Right renal cortex interstitium (tissue), 3 donors: ENCODE data around the gene CPNE4. TPM values are rescaled to one million over a fixed set of nuclear protein-coding genes. Genes with fewer than 3 reads are reported as not detected.

ENCODE experiments used
- DNase-seq, 3 donors: peaks; one replicate each; pipeline ENCODE4 v3.0.0-alpha.2; 2013; ENCODE audit warnings: low read depth in 3 of 3, low spot score in 2 of 3
- polyA plus RNA-seq, 3 donors: library from polyadenylated mRNA; unstranded; fragments of 120-200 nt; gene quantifications; one replicate each; pipeline ENCODE4 v1.2.1, GENCODE V29; 2013; ENCODE audit not compliant: insufficient read length in 3 of 3

CPNE4 gene
- polyA plus RNA-seq, 3 donors: 0.19 to 0.42 (median 0.28) TPM

DNA sequence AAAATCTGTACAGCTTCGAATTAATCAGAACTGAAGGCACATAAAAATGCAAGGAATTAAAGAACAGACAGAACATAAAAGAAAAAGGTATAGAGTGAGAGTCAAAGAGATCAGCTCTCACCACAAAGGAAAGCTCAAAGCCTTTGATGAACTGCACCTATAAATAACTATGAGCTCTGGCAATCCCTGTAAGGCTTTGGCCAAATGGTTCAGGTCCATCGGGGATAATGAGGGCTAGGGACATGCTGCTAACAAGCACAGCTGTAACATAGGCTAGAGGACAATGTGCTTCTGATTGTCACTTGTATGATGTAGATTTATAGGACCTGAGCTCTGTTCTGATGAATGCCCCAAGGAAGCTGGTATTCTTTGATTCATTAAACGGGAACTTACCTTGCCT is 418.1 kb downstream of the CPNE4 start:
- no peak for DNase-seq

DNA sequence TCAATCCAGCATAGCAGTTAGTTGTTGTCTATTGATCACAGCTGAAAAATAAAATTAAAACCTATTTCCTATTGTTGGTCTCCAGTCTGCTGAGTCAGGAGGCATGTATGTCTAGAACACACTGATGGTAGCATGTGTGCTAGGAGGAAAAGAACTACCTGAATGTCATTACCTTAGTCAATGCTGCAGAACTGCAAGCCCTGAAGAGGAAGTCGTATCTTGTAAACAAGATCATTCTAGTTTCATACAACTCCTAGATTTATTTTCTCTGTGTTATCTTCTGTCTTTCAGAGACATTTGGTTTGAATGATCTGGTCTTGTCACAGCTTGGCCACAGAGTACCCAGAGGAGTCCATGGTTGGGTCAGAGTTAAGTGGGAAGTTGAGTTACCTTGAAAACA is 422.1 kb downstream of the CPNE4 start:
- no peak for DNase-seq

DNA sequence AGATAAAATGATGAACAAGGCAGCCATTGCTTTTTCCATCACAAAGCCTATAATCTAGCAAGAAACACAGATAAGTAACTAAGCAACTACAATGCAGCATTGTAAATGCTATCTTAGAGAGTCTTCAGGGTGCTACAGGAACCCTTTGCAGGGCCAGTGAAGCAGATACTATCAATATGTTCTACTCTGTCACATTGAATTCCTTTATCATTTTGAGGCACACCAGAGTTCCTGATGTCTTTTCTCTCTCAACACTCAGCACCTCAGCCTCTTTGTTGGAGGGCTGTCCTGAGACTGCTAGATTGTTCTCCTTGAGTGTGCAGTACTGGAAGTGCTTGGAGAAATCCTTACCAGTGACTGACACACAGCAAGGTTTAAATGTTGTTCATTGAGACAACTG is 424.6 kb downstream of the CPNE4 start:
- no peak for DNase-seq

DNA sequence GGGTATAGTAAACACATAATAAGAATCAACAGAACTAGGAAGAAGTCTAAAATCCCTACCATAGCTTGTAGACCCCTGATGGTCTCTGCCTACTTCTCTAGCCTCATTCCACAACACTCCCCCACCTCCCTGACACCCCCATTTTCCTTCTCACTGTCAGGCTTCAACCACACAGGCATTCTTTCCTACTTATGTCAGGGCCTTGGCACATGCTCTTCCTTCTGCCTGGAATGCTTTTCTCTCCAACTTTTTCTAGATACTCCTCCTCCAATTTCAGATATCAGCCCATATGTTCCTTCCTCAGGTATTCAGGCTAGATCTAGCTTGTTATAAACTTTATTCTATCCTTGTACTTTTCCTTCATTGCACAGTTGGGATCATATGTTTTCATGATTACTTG is 426.1 kb downstream of the CPNE4 start:
- no peak for DNase-seq

DNA sequence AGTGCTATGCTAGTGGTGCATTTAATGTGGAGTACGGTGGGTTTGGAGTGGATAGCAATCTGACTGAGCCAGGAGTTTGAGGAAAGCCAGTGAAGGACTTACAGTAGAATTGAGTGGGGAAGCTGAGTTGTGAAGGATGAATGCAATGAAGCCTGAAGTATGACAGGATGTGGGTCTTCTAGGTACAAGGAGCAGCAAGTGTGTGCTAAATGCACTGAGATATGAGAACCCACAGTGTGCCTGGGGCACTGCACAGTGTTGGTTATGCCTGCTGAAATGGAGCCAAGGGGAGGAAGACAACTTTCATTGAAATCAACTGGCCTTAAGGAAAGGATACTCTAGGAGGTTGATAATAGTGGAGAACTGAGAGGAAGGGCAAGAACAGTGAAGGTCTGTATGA is 426.5 kb downstream of the CPNE4 start:
- DNase-seq: no peak

DNA sequence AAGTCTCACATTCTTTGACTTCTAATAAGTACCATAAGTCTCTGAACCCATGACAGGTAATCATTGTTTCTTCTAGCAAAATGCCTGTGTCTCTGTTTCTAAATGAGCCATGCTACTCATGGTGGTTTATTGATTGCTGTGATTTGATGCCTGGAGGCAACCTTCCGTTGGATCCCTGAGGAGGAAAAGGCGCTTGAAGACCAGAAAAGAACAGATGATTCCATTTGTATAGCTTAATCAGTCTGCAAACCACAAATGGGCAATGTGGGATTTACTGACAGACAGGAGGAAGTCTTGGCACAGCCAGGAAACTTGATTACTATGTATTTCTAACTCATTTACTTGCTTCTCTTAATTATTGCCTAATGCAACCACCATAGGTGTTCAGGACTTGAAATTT is 428.9 kb downstream of the CPNE4 start:
- no peak for DNase-seq

DNA sequence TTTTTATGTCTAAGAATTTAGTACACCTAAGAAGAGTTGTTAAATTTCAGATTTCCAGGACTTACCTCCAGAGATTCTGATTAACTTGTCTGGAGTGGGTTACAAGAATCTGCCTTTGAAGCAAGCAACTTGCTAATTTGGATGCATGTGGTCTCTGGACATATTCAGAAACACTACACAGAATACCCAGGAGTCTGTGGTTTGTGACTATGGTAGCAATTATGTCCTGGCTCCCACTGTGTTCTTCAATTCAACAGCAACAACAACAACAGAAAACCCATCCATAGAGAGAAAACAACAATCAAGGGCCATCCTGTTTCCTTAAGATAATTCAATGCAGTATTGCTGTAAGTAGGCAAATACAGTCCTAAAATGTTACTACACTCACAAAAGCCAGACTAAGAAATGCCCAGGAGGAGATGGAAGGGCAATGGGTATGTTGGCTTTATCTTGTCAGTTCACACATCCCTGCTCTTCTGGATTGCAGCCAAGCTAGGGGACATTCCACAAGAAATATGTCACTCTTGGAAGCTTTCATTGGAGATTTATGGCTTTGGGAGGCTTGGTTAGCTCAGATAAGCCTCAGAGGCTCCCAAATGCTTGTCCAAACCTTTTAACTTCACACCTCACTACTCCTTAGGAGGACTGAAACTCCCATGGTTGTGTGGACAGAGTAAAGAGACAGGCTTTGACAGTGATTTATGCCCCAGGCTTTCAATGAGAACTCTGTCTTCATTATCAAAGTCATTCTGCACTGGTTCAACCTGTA is 432.6 kb downstream of the CPNE4 start:
- DNase-seq: peak; percentile 27 to 59 (median 41)

DNA sequence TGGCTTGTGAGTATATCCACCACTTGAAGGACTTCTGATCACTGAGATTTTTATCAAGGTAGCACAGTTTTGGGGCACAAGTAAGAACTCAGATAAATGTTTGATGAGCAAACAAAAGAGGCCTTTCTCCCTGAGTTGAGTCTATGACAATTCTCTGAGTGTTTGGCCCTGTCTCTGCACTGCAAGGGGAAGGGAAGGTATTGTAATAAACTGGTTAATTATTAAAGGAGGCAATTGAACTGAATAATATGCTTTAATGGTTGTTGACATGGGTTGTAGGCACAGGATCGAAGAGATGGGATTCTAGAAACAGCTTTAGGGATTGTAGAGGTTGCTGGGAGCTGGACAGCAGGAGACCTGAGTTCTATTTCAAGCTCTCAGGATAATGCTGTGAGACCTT is 437.0 kb downstream of the CPNE4 start:
- DNase-seq: no peak

DNA sequence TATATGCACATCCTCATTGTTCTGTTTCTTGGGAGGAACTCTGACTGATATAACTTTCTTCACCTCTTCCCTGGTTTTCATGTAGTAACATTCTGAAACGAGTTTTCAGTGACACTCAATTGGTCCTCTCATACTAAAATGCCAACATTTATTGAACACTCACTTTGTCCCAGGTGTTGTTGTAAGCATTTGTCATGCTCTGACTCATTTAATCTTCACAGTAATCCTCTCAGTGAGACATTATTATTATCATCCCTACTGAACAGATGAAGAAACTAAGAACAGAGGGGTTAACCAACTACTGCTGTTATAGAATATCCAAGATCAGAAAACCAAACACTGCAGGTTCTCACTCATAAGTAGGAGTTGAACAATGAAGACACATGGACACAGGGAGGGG is 437.9 kb downstream of the CPNE4 start:
- no peak for DNase-seq

DNA sequence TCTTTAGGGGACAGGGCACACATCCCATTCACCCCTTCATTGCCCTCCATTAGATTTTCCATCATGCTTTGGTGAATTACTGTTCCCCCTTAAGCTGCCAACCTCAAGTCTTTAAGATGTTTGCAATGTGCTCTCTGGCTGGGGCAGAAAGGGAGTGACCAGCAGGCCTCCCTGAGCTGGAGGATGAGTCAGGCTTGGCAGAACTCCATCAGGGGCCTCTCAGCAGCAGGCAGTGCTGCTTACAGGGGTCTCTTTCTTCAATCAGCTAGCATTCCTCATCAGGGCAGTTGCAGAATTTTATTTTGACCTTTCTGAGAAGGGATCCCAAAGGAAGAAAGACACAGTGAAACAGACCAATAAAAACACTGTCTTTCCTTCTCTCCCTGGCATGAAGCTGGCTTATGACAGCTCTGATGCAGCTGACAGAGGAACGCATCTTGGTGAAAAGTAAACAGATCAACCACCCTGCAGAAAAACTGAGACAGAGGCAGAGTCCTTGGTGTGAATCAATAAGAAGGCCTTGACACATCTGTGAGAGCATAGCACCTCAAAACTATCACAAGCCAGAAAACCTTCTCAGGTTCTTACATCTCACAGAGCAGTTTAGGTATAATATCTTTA is 443.3 kb downstream of the CPNE4 start:
- DNase-seq: no peak

DNA sequence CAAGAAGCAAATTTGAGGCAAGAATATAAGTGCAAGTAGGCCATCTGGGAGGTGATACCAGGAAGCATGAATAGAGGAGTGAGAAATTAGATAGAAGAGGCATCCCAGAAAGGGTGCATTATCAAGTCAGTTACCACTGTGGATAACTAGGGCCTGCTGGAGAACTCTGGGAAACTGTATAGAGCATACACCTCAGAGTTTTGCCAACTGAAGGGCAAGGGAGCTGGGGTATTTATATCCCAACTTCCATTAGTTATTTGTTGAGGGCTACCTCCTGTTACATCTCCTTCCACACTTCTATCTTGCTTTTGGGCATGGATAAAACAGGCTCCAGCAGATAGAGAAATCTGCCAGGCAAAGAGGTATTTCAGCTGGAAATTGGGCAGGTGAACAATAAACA is 448.5 kb downstream of the CPNE4 start:
- no peak for DNase-seq

DNA sequence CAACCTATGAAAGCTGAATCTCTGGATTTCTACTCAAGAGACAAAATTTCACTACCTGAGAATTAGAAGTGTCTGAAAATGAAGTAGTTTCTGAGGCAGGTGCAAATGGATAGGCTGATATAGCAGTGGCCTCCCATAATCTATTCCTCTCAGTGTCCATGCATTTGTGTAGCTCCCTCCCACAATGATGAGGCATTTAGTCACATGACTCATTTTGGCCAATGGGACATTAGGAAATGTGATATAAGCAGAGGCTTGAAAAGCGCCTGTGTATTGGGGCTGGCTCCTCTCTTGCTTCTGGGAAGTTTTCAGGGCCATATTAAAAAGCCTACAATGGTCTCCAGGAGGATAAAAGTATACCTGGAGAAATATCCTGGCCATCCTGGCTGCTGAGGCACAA is 452.4 kb downstream of the CPNE4 start:
- no peak for DNase-seq

DNA sequence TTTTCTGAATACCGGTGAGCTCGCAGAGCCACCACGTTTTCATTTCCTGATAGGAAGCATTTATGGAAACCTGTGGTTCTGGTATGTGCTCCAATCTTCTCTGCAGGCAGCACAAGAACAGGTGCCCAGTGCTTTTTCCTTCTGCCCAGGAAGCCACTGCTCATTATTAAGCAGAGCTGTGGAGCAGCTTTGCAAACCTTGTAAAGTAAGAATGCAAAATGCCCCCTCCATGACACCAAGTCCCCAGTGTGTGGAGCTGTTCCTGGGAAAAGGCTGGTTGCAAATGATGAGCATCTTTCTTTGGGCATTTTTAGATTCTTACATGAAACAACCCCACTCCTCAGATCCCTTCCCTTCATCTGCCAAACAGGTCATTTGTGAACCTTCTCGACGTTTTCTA is 466.4 kb downstream of the CPNE4 start:
- DNase-seq: no peak

DNA sequence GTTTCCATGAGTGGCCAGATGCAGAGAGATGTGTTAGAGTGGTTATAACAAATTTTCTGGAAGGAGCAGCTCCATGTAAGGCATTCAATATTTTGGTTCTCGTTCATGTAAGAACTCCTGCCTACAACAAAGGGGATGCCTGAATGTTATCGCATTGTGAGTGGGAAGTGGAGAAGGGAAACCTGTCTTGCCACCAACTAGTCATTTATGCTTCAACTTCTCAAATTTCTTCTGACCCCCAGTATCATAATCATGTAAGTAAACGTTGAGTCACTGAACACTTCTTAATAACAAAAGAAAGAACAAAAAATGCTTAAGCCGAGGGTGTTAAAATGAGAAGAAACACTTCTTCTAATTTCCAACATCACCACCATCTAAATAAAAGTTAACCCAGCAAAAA is 470.0 kb downstream of the CPNE4 start:
- DNase-seq: no peak

DNA sequence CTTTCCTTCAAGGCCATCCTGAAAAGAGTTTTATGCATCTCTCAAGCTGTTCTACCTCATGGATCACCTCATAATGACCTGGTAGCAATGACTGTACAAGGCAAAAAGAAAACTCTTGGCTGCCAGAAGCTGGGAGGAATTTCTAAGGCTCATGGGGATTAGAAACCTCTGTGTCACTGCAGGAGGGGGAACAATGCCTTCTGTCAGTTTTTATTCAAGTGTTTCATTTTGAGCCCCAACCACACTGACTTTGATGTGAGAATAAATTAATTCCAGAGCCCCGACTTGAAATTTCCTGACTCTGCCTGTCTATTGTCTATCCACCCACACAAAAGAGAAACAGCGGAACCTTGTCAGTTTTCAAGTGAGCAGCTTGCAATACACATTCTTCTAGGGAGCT is 473.3 kb downstream of the CPNE4 start:
- no peak for DNase-seq

DNA sequence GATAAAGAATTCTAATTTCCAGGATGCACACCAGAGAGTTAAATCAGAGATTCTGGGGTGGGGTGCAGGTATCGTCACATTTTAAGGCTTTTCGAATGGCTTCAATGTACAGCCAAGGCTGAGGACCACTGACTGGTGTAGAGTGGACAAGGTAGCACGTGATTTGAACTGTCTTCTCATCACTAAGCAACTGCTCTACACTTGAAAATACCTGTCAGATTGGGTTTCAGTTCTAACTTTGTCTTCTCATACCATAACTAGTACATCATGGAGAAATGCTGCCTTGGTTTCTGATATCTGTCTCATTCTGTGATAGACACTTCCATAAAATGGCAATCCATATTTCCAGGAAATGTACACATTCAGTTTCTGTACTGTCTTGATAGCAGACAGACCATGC is 474.0 kb downstream of the CPNE4 start:
- DNase-seq: no peak

DNA sequence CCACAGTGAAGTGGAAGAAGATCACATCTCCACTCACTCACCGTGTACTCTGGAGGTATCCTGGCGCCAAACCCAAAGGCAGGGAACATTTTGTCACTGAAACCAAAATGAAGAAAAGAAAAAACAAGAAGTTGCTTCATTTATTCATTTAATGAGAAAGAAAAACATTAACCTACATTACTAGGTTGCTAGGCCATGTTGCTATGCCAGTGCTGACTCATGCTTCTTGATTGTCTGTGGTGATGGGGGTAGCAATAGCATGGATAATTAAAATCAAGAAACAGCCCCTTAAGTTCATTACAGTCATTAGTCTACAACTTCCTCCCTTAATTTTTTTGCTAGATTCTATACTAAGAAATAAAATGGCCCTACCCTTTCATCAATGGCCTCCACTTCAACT is 479.4 kb downstream of the CPNE4 start:
- DNase-seq: no peak

DNA sequence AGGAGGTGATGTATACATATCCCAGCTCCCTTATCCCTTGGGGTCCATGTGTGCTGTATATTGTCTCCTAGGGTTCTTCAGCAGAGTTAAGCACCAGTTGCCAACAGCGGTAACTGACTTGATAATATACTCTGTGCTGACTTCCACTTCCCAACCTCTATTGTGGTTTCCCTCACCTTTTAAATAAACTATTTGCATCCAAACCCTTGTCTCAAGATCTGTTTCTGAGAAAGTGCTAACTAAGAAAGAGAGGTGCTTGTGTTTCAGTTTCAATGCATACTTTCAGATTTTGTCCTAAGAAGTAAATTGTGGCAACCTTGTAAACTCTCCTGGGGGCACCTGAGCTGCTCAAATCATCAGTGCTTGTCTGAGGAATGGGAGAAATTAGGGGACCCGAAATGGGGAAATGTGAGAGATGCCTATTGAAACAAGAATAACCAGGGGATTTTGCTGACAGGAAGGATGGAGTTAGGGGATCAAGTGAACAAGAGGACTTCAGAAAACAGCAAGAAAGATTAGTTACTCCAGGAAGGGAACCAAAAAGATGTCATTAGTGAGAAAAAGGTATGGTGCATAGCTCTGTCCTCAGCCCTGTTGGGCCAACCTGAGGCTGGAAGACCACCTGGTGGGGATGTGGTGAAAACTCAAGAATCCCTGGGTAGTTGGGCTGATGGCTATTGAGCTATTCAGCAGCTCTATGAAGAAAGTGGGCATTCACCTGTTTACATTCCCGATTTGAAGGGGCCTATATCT is 481.1 kb downstream of the CPNE4 start:
- no peak for DNase-seq

DNA sequence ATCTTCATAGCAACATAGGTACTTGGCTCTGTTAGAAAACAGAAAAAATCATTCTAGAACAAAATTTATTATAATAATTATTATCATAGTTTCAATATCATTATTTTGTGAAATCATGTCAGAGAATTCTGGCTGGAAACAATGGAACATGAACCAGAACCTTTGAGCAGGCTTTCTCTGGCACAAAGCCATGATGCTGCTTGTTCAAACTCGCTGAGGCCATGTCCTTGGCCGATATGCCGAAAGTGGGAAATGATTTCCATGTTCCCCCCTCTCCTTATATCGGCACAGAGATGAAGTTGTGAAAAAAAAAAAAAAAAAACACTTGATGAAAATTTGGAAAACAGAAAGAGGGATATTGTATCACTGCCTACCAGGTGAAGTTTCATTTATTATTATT is 483.1 kb downstream of the CPNE4 start:
- no peak for DNase-seq

DNA sequence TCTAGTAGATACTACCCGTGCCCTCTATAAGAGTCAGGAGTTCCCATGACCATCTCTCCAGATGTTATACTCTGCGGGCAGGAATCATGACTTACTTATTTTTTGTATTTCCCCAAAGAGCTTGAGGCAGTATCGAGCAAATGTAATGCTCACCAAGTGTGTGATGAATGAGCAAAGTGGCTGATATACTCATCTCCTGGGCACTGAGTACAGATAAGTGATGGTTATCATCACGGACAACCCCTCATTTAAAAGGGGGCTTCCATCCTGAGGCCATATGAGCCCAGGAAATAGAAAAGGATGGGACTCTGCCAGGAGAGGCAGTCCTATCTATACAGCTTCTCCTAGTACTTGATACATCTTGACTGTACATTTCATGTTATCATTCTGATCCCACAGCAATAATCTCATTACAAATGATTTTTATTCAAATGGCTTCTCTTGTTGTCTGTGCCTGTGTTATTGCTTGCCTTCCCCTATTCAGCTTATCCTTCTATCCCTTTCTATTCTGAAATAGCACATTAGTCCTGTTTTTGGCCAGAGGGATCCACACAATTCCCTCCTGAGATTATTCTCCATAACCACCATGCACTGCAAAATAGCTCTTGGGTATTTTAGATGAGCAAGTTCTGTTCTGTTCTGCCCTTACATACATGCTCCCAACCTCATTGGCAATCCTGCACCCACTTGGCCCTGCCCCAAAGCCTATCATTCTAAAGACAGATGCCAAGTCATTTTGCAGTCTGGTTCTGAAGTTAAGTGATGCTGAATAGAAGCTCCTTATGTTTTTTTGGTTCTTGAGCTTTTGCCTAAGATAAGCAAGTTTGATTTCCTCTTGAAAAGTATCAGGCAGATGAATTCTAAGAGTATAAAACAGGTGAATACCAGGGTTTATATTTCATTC is 484.0 kb downstream of the CPNE4 start:
- DNase-seq: no peak

DNA sequence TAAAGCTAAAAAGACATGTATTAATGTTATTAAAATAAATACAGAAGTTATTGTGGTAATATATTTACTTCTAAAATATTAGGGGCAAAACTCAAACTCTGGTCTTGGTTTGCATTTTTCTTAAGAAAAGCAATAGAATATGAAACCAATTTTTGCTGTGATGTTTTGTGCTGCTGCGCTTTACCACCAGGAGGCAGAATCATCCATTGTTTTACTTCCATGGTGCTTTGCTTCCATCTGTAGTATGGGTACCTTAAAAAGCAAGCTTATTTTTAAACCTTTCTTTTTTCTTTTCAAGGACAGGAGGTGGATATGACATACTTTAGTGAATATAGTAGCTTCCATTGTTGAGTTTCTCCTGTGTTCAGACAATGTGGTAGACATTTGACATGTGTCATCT is 485.5 kb downstream of the CPNE4 start:
- DNase-seq: no peak
